Sigmoid colon (tissue), 7 donors: ENCODE data around the gene GUCY1B1. TPM values are rescaled to one million over a fixed set of nuclear protein-coding genes. Genes with fewer than 3 reads are reported as not detected.

Experiments used
- DNase-seq: peaks from one replicate; pipeline ENCODE4 v3.0.0-alpha.2; 2019
- H3K27ac ChIP-seq, 4 donors: fragments of 200-600 bp; sonication (generic); one replicate each; pipeline ENCODE4 v1.5.1; 2016 to 2019; ENCODE audit warnings: mild to moderate bottlenecking in 1 of 4
- H3K27me3 ChIP-seq, 3 donors: fragments of 200-600 bp; sonication (generic); one replicate each; pipeline ENCODE4 v1.5.1; 2019; ENCODE audit warnings: mild to moderate bottlenecking in 1 of 3
- H3K36me3 ChIP-seq, 4 donors: fragments of 200-600 bp; sonication (generic); one replicate each; pipeline ENCODE4 v1.5.1; 2016 to 2019
- H3K4me1 ChIP-seq, 4 donors: fragments of 200-600 bp; sonication (generic); one replicate each; pipeline ENCODE4 v1.5.1; 2017 to 2019
- H3K4me3 ChIP-seq, 4 donors: fragments of 200-600 bp; sonication (generic); one replicate each; pipeline ENCODE4 v1.5.1; 2017 to 2019; ENCODE audit warnings: mild to moderate bottlenecking in 2 of 4, moderate library complexity in 1 of 4
- H3K9me3 ChIP-seq, 4 donors: fragments of 200-600 bp in 3 of 4; sonication (generic) in 3 of 4; one replicate each; pipeline versions ENCODE4 v1.5.1 to v1.6.1; 2013 to 2019
- EP300 ChIP-seq, 4 donors: sonication (generic); formaldehyde crosslinking; IDR thresholded peaks; one replicate each; pipeline ENCODE4 v1.6.1; 2017; ENCODE audit warnings: antibody characterized with exemption in 4 of 4
- POLR2A ChIP-seq, 2 donors: fragments of 450-650 bp; IDR thresholded peaks; one replicate each; pipeline ENCODE4 v1.6.1; 2016; ENCODE audit warnings: antibody characterized with exemption in 2 of 2, mild to moderate bottlenecking in 2 of 2, moderate library complexity in 2 of 2
- POLR2AphosphoS5 ChIP-seq, 4 donors: sonication (generic); formaldehyde crosslinking; IDR thresholded peaks; one replicate each; pipeline ENCODE4 v1.6.1; 2017; ENCODE audit warnings: antibody characterized with exemption in 4 of 4
- WGBS, 2 donors: extraction: QIAGEN DNeasy Blood & Tissue Kit; methylation state at CpG; one replicate each; pipeline ENCODE4 v1.1.7; 2013; 5-methylcytosine and 5-hydroxymethylcytosine counted together
- intact Hi-C: fragments of 100-400 bp; cut with DNase I; formaldehyde crosslinking; loops from one replicate; pipeline ENCODE4 v1.15.1; 2023
- polyA plus RNA-seq, 3 donors: library from polyadenylated mRNA; stranded (reverse); fragments of 200-250 nt; gene quantifications; one replicate each; pipeline ENCODE4 v1.2.3, GENCODE V29; 2013
- total RNA-seq, 4 donors: library from RNA; depleted of rRNA; stranded (reverse); fragments of >200 nt; gene quantifications; one replicate each; pipeline ENCODE4 v1.1.0, GENCODE V29; 2016
- TF ChIP-seq, protein P1 (sequence below), 4 experiments: fragments of 450-650 bp in 3 of 4; fragments of 200-600 bp in 1 of 4; IDR thresholded peaks; one replicate each; pipeline ENCODE4 v1.5.1; 2016 to 2019; ENCODE audit warnings: antibody characterized with exemption in 4 of 4, mild to moderate bottlenecking in 3 of 4, moderate library complexity in 2 of 4
- donor health status: healthy with polysubstance abuse.
- donor health status: Bipolar disorder and iron deficiency.
- donor health status: healthy.

Gene GUCY1B1
- total and polyA plus RNA-seq, 7 donors, result 0.92 to 115 (median 45.1) TPM

DNA sequence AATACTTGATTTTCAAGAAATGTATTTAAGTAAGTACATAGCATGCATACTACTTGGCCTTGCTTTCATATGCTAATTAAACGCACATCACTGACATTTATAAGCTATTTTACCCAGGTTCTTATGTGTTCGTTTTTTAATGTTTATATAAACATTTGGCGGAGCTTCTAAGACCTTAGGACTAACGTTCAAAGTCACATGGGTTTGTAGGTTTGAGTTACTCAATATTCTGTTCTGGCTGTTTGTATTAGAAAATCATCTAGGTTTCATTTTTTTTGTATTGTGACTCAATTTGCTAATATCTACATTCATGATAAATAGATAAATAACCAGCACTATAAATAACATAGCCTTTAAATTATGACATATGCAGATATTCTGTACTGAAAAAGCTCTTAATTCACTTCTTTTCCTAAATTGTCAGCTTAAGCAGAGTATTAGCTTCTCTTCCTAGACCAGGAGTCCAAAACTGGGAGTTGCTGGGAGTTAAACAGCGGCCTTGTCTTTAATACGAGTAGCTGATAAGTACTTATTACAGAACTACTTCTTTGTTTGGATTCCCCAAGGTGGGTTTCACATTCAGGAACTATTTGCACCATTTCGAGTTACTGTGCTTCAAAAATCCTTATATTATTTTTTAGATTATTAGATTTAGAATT, 42.0 kb downstream of the GUCY1B1 start:
- no peak for DNase-seq
- 68 to 82% methylated on average over 7 of the region's 7 CpGs for WGBS, 2 donors
- H3K27me3 ChIP-seq, result no peaks in the 10 kb centered on the region
- H3K27ac ChIP-seq, result peak overlapping the region in 3 of 4 donors; percentile 68 to 75 (median 69)
- TF ChIP-seq POLR2A (IDR thresholded peaks at IDR 0.05) (no peak), POLR2AphosphoS5 (IDR thresholded peaks at IDR 0.05) (no peak), EP300 (IDR thresholded peaks at IDR 0.05) (no peak)
- TF ChIP-seq, protein P1, sequence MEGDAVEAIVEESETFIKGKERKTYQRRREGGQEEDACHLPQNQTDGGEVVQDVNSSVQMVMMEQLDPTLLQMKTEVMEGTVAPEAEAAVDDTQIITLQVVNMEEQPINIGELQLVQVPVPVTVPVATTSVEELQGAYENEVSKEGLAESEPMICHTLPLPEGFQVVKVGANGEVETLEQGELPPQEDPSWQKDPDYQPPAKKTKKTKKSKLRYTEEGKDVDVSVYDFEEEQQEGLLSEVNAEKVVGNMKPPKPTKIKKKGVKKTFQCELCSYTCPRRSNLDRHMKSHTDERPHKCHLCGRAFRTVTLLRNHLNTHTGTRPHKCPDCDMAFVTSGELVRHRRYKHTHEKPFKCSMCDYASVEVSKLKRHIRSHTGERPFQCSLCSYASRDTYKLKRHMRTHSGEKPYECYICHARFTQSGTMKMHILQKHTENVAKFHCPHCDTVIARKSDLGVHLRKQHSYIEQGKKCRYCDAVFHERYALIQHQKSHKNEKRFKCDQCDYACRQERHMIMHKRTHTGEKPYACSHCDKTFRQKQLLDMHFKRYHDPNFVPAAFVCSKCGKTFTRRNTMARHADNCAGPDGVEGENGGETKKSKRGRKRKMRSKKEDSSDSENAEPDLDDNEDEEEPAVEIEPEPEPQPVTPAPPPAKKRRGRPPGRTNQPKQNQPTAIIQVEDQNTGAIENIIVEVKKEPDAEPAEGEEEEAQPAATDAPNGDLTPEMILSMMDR (IDR thresholded peaks at IDR 0.05), result no peak
- H3K4me1 ChIP-seq, result peaks cover 0 to 69% (median 43%) of the 10 kb centered on the region in 4 donors
- no peak overlapping the region for H3K4me3 ChIP-seq
- H3K9me3 ChIP-seq, result no peaks in the 10 kb centered on the region
- intact Hi-C loops, result no loop called here
- peaks cover under 1 to 37% (median 5%) of the 10 kb centered on the region in 4 donors for H3K36me3 ChIP-seq

DNA sequence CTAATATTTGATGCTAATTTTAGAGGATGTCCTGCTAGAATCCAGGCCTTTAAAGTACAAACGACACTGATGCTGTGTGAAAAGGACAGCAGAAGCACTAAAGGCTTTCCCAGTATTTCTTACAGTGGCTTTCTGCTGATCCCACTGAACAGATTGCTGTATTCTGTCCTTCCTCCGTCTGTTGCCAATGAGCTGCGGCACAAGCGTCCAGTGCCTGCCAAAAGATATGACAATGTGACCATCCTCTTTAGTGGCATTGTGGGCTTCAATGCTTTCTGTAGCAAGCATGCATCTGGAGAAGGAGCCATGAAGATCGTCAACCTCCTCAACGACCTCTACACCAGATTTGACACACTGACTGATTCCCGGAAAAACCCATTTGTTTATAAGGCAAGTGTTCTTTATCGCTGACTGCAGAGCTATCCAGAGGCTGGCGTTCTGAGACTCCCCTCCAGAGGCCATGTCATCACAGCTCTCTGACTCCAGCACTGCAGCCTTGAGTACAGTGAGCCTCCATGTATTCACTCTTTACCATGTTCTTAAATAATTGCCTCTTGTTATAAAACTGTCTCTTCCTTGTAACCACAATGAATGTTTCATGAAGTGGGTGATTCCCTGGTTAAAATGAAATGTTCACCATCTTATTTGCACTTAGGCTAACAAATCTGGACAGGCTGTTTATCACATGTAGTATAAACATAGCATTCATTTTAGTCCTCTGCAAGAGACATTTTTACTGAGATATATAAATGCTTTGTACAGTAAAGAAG, 43.6 kb downstream of the GUCY1B1 start:
- H3K36me3 ChIP-seq, result peaks cover 0 to 21% (median 3%) of the 10 kb centered on the region in 4 donors
- 72 to 74% methylated on average over 9 of the region's 9 CpGs for WGBS, 2 donors
- intact Hi-C loops, result no loop called here

DNA sequence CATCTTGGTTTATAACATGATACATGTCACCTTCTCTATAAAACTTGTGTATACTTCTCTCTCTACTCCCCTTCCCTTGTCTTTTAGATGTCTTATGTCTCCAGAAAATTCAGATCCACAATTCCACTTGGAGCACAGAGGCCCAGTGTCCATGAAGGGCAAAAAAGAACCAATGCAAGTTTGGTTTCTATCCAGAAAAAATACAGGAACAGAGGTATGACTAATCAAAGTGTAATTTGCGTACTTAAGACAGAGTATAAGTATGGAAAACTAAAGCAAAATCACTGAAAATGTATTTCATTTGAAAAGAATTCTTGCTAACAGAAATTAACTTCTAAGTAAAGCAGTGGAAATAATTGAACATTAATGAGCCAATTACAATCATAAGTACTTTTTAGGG, 46.2 kb downstream of the GUCY1B1 start:
- WGBS, 2 donors, result 95 to 96% methylated on average over 1 of the region's 1 CpG
- TF ChIP-seq POLR2A (IDR thresholded peaks at IDR 0.05), result no peak
- TF ChIP-seq EP300 (IDR thresholded peaks at IDR 0.05), result no peak
- TF ChIP-seq, protein P1 (IDR thresholded peaks at IDR 0.05), result no peak
- TF ChIP-seq POLR2AphosphoS5 (IDR thresholded peaks at IDR 0.05), result no peak

More for the DNA sequence above, 43.6 kb downstream of the GUCY1B1 start:
- TF ChIP-seq POLR2A (IDR thresholded peaks at IDR 0.05) (no peak), POLR2AphosphoS5 (IDR thresholded peaks at IDR 0.05) (peak in 1 of 4 donors; percentile 35)
- peaks cover 0 to 84% (median 58%) of the 10 kb centered on the region in 4 donors for H3K4me1 ChIP-seq
- H3K27me3 ChIP-seq, result no peaks in the 10 kb centered on the region
- no peak overlapping the region for H3K4me3 ChIP-seq
- DNase-seq, result peak; percentile 70
- H3K27ac ChIP-seq, result peak overlapping the region in 3 of 4 donors; percentile 68 to 75 (median 69)
- no peaks in the 10 kb centered on the region for H3K9me3 ChIP-seq

DNA sequence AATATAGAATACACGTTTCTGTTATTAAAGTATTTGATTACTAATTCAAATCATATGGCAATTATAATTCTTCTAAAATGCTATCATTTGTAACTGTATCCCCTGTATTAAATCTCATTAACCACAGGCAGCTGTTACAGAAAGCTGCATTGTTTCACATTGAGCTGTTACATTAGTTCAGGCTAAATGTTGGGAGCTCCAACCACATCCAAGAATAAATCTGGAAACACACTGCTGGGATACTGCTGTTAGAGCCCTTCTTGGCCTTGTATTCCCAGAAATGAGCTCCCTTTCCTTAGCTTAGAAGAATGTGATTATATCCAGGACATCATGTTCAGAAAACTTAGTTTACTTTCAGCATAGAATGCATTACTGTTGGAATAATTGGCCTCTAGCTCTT, 48.2 kb downstream of the GUCY1B1 start:
- TF ChIP-seq, protein P1 (IDR thresholded peaks at IDR 0.05), result no peak
- TF ChIP-seq POLR2AphosphoS5 (IDR thresholded peaks at IDR 0.05) (peak in 3 of 4 donors; percentile 32 to 47 (median 44)), POLR2A (IDR thresholded peaks at IDR 0.05) (no peak), EP300 (IDR thresholded peaks at IDR 0.05) (peak in 2 of 4 donors; percentile 9 to 18)
- Histone ChIP-seq H3K27me3 (no peaks in the 10 kb centered on the region), H3K9me3 (no peaks in the 10 kb centered on the region), H3K27ac (peak overlapping the region; percentile 33 to 75 (median 68)), H3K4me1 (peaks cover 0 to 60% (median 34%) of the 10 kb centered on the region in 4 donors), H3K36me3 (peaks cover 0 to 20% (median 3%) of the 10 kb centered on the region in 4 donors), H3K4me3 (no peak overlapping the region)
- no peak for DNase-seq
- intact Hi-C loops, result loop anchor here (5.0 kb wide), 1 partner anchor 365 kb away; no protein-coding TSS in a partner anchor
- WGBS, 2 donors, result 47 to 64% methylated on average over 1 of the region's 1 CpG

More for the DNA sequence above, 46.2 kb downstream of the GUCY1B1 start:
- Histone ChIP-seq H3K27ac (peak overlapping the region; percentile 50 to 75 (median 68)), H3K4me3 (no peak overlapping the region), H3K27me3 (no peaks in the 10 kb centered on the region), H3K36me3 (peaks cover 0 to 20% (median 3%) of the 10 kb centered on the region in 4 donors), H3K9me3 (no peaks in the 10 kb centered on the region), H3K4me1 (peaks cover 0 to 80% (median 49%) of the 10 kb centered on the region in 4 donors)
- intact Hi-C loops, result loop anchor here (5.0 kb wide), 1 partner anchor 363 kb away; no protein-coding TSS in a partner anchor
- DNase-seq, result no peak

- TF ChIP-seq POLR2A (IDR thresholded peaks at IDR 0.05) (no peak), EP300 (IDR thresholded peaks at IDR 0.05) (no peak), POLR2AphosphoS5 (IDR thresholded peaks at IDR 0.05) (peak in 1 of 4 donors; percentile 30)
- TF ChIP-seq, protein P1 (IDR thresholded peaks at IDR 0.05), result peak; percentile 25 to 62 (median 49)
- intact Hi-C loops, result loop anchor here (2.0 to 5.0 kb wide), 2 partner anchors 145 to 368 kb away; no protein-coding TSS in a partner anchor
- WGBS, 2 donors, result 77 to 89% methylated on average over 1 of the region's 1 CpG
- DNase-seq, result no peak
- H3K27ac ChIP-seq, result peak overlapping the region in 3 of 4 donors; percentile 8 to 75 (median 69)
- peaks cover 0 to 7% (median 2%) of the 10 kb centered on the region in 4 donors for H3K36me3 ChIP-seq
- peaks cover 0 to 34% (median 24%) of the 10 kb centered on the region in 4 donors for H3K4me1 ChIP-seq
- no peaks in the 10 kb centered on the region for H3K9me3 ChIP-seq
- H3K4me3 ChIP-seq, result no peak overlapping the region
- H3K27me3 ChIP-seq, result no peaks in the 10 kb centered on the region
Measured at GRCh38 chr4:155809835-155810234, 51.0 kb downstream of the GUCY1B1 start.
